ELF-1 (cell line): Measurements from ENCODE around the gene NTS.

Experiments
- DNase-seq: peaks from one replicate; pipeline ENCODE4 v3.0.0-alpha.2; 2016; ENCODE audit warnings: low read depth, low spot score

Gene NTS

GRCh38 chr12:85874031-85874461, at the start of gene NTS:
TSS of gene NTS (plus strand) at chr12:85874295. CDS start at chr12:85874404, 109 bp downstream.
- DNase-seq, result peak; percentile 52

- DNase-seq, result no peak
Measured at GRCh38 chr12:85825746-85826145, 48.3 kb upstream of the NTS start.

- no peak for DNase-seq
Measured at GRCh38 chr12:85828576-85828975, 45.5 kb upstream of the NTS start.

DNA sequence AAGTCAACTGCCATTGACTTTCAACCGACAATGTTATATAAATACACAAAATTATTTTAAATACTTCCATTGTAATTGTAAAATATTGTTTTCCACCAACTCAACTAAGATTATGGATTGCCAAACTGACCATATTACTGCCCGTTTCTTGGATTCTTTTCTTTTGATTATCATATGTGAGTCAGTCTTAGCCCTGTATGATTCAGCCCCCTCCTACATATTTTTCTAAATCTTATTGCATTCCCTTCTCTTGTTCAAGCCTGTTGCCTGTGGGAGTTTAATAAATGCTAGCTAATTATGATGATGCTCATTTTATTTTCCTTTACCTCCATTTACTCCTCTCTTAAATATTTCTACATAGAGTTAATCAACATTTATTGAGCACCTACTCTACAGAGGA, 44.7 kb upstream of the NTS start:
- no peak for DNase-seq

DNA sequence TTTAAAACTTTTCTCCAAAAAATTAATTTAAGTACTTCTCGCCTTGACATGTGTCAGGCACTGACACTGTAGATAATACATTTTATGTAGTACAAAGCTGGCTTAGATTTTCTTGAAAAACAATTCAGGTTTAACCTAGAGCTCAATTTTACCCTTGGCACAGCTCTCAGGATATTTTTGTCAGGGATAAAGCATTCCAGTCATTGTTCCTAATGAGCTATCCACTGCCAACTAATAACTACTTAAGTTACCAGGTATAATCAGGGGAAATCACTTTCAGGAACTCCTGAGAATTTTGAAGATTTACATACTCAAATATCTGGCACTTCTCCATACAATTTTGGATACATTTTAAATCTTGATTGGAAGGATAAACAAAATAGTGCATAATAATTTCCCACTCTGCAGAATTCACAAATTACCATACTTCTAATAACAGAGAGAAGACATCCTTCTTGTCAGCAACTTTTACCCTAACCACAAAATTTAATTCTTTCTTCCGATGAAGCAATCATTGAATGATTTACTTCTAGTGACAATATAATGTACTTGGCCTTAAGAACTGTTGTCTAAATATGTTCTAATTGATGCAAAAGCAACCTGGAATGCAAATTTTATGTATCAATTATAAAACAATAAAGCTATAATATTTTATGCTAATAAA, 42.6 kb upstream of the NTS start:
- DNase-seq, result no peak

DNA sequence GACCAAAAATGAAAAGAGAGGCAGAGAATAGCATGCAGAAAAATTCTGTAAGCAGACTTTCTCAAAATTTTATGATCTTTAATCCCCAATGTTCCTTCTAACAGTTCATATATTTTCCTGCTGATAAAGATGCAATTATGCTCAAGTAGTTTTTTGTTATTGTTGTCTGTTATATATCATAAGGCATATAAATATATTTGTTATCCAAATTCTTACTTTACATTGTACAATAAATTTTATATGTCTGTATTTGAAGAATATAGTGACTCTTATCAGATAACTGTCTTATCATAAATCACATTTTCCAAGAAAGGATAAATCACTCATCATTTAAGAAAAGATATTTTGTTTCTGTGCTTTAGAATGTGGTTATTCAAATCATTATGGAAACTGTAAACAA, 40.5 kb upstream of the NTS start:
- no peak for DNase-seq

DNA sequence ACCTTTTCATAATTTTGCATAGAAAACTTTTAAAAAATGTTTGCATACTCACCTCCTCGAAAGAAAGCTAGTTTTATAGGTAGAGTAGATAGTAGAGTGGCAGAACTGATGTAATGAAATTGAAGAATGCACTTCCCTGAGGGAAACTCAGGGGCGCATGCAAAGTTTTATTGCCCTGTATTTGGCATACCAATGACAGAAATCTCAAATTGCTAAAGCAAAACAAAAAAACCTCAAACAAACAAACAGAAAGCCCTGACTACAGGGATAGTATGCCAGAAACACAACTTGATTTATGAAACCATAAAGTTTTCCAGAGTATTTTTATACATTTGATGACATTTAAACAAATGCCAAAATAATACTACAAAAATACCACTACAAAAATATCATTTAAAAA, 39.7 kb upstream of the NTS start:
- DNase-seq, result peak; percentile 15

GRCh38 chr12:85835426-85836196, 38.5 kb upstream of the NTS start:
- DNase-seq, result no peak

DNA sequence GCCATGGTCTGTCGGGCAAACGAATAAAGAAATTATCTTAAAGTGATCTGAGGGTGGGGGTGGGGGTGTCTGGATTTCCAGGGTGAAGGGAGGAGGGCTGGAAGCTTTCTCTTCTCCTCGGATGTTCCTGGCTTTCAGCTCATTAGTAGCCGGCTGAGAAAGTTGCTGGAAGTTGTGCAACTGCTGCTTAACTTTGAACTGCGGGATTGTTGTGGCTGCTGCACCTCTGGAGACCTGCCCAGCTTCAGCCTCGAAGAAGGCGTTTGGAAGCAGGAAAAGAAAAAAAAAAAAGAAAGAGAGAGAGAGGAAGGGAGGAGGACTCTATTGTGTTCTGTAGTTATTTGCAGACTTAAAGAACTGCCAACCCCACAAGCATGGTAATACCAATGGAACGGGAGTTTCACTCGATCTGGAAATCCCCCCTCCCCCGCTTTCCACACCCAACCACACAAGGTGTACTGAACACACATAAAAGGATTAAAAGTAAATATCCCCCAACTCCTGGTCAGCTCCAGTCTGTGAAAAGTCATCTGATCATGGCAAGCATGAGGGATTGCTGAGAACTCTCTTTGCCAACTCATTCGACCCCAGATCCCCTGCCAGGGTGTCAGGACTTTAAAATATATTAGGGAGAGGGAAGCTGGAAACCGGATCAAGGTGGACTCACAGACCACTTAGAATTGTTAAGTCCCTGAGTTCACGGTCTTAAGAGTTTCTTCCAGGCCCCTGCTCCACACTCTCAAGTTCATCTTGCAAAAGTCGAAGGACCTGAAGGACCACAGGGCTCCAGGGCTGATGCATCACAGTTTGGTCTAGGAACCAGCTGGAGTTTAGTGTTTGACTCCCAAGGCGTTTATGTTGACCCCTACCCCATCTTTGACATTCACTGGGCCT, 37.7 kb upstream of the NTS start, which contains the start of gene RASSF9:
Gene RASSF9, minus strand, starts transcription at position 213 of the 894 bp plus-strand sequence. Its CDS starts 208 bp downstream, at position 5.
- peak; percentile 67 for DNase-seq

GRCh38 chr12:85843606-85844310, 30.3 kb upstream of the NTS start:
- DNase-seq, result no peak

DNA sequence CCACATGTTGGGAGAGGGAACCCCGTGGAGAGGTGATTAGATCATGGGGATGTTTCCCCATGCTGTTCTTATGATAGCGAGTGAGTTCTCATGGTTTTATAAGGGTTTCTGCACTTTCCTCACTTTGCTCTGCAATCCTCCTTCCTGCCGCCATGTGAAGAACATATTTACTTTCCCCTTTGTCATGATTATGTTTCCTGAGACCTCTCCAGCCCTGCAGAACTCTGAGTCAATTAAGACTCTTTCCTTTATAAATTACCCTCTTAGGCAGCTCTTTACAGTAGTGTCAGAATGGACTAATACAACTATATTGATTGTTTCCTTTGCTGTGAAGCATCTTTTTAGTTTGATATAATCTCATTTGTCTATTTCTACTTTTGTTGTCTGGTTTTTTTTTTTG, 24.8 kb upstream of the NTS start:
- DNase-seq, result no peak

DNA sequence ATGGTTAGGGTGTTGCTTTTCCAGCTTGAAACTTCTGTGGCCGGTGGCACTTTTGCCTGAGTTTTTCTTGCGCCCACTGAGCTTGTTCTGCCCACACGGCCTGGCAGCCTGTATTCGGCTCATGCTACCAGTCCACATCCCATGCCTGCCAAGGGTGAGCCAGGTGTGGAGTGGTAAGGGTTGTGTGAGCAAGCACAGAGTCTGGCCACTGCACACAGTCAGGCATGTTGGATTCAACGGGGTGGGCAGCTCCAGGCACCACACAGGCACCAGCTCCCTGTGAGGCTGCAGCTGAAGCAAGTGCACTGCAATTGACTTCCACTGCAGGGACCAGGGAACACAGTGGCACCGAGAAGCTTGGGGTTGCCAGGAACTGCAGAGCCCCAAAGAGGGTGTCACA, 18.8 kb upstream of the NTS start:
- DNase-seq, result no peak

DNA sequence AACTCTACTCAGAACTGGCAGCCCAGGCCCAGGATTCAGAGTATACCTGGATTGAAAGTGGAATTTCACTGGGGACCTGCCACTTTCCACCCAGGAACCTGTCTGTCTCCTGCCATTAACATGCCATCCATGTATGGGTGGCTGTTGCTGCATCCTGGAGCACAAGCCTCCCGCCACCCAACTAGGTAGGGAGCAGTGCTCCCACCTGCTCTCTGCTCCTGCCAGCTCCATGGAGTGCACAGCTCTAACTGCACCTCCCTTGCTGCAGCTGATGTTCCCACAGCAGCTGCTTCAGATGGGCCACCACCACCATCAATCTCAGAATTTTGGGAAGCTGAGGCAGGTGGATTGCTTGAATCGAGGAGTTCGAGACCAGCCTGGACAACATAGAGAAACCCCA, 17.1 kb upstream of the NTS start:
- DNase-seq, result no peak

DNA sequence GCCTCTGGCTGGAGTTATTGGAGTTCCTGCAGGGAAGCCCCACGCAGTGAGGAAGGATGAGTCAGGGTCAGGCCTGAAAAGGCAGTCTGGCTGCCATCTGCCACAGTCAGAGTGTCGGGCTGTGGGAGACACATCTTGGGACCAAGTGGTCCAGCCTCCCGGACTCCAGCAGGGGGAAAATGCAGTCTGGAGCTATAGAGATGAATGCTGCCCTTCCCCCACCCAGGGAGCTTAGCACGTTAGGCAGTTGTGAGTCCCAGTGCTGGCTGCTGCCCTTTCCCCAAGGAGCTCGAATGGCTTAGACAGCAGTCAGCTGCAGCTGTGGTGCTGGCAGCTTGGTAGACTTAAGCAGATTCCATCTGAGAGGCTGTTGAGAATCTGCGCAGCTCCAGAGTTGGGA, 8.2 kb upstream of the NTS start:
- peak; percentile 43 for DNase-seq

GRCh38 chr12:85866986-85867776, 6.9 kb upstream of the NTS start:
- DNase-seq, result peak; percentile 50

DNA sequence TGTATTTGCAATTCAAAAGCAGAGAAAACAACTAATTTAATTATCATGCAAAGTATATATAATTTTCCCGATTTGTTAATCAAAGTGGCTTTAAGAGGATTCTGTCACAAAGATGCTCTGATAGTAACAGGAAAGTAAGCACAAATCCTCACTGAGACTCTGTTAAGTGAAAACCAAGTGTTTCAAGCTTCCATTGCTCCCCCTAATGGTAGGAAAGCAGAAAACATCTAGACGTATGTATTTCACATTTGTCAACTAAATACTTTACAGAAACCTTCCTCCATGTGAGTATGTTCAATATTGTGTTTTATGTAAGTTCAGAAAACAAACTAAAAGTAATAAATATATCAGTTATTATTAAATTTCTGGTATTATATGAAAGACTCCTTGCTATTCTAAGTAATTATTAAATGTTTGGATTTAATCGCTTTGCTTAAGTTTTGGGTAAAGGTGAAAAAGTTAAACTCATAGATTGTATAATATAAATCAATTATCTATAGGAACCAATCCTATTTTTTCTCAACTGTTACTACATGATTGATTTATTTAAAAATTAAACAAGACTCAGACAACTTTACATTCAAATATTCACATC, 1.5 kb upstream of the NTS start:
- no peak for DNase-seq

GRCh38 chr12:85877459-85877858, 3.4 kb downstream of the NTS start:
- DNase-seq, result no peak

- DNase-seq, result no peak
Measured at GRCh38 chr12:85883763-85884162, 9.7 kb downstream of the NTS start.

DNA sequence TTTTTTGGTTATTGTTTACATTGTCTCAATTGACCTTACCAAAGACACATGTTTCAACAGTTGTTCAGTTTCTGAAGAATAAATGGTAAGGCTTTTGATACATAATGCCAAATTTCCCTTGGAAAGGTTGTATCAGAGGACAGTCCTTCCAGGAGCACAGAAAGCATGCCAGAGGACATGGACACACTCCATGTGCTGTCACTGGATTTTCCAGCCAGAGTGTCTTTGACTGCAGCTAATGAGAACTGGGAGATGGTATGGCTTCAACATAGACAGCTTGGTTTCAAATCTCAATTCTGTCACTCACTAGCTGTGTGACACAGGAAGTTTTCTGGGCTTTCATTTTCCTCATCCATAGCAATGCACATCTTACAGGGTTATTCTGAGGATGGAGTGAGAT, 20.6 kb downstream of the NTS start:
- DNase-seq, result no peak

GRCh38 chr12:85920324-85920947, 46.3 kb downstream of the NTS start:
- no peak for DNase-seq
